Measurements from ENCODE around the gene CNTNAP4. TPM values are rescaled to one million over a fixed set of nuclear protein-coding genes. Genes with fewer than 3 reads are reported as not detected.

The CNTNAP4 gene
- total and polyA plus RNA-seq, 10 of the 15 experiments (the other 5 are each of a cell fraction or from before 2014, with no cell fraction given), result 0.45 to 1.9 (median 0.90) TPM

- Histone ChIP-seq H3K4me1 (ENCODE audit: control insufficient read depth, insufficient read depth, low read length) (no peaks in the 10 kb centered on the region), H4K20me1 (ENCODE audit: control insufficient read depth, insufficient read depth) (no peaks in the 10 kb centered on the region), H3K9ac (ENCODE audit: control insufficient read depth, insufficient read depth, low read length) (no peak overlapping the region), H3K36me3 (ENCODE audit: control insufficient read depth in 2 of 2, insufficient read depth in 2 of 2, low read length in 1 of 2) (no peaks in the 10 kb centered on the region), H2AFZ (ENCODE audit: control insufficient read depth, low read depth, low read length) (no peak overlapping the region), H3K27me3 (replicated peaks in 1 of 2; ENCODE audit: control insufficient read depth in 2 of 2, insufficient read depth in 2 of 2, low read length in 1 of 2) (no peaks in the 10 kb centered on the region), H3K9me3 (replicated peaks; ENCODE audit: control insufficient read depth, insufficient read depth, low read length) (no peaks in the 10 kb centered on the region), H3K4me2 (ENCODE audit: control insufficient read depth, insufficient read depth) (no peak overlapping the region), H3K27ac (ENCODE audit: control insufficient read depth, insufficient read depth) (no peak overlapping the region), H3K79me2 (ENCODE audit: control insufficient read depth, insufficient read depth, low read length) (no peaks in the 10 kb centered on the region), H3K4me3 (no peak overlapping the region)
- BruUV-seq (replicated peaks), result no TSS peak
- in situ Hi-C loops (cut with MboI), result no loop called here
- ATAC-seq, result peak; percentile 77
- TF ChIP-seq RB1 (IDR thresholded peaks at IDR 0.05; ENCODE audit: borderline replicate concordance) (no peak), RAD21 (IDR thresholded peaks at IDR 0.05; ENCODE audit: insufficient read depth, low read depth, low read length) (peak; percentile 65), RELB (IDR thresholded peaks at IDR 0.05; ENCODE audit: low read depth) (no peak), CTCF (IDR thresholded peaks at IDR 0.05 in 2 of 3, conservative IDR thresholded peaks at IDR 0.05 in 1 of 3; ENCODE audit: control insufficient read depth in 2 of 3, extremely low read depth in 1 of 3, insufficient read depth in 1 of 3, low read depth in 3 of 3, low read length in 3 of 3) (peak; percentile 25 to 55 (median 31); a peak in 4 of 6 replicates), SMC3 (IDR thresholded peaks at IDR 0.05; ENCODE audit: borderline replicate concordance, low read length) (peak; percentile 67)
- SMC1A ChIA-PET (ENCODE audit: uncharacterized antibody, unreplicated experiment), result interaction anchor here (0.8 to 2.7 kb wide), 5 partner anchors 369 to 893 kb away, joined by 4 to 8 read pairs (median 5); no protein-coding TSS in a partner anchor
- RAD21 ChIA-PET (ENCODE audit: unreplicated experiment), result interaction anchor here (0.8 to 2.6 kb wide), 4 partner anchors 16 to 893 kb away, joined by 3 to 19 read pairs (median 4); no protein-coding TSS in a partner anchor
- POLR2A ChIA-PET, result no interaction called here
- CTCF ChIA-PET, result interaction anchor here (0.8 to 4.0 kb wide), 7 partner anchors 16 to 892 kb away, joined by 3 to 21 read pairs (median 3); no protein-coding TSS in a partner anchor
- intact Hi-C loops (cut with micrococcal nuclease; ENCODE audit: unreplicated experiment), result loop anchor here (1.0 to 10.0 kb wide), 2 partner anchors 374 to 886 kb away; no protein-coding TSS in a partner anchor
- DNase-seq (ENCODE audit: low read depth, low spot score), result no peak
- no peak for FAIRE-seq
Measured at GRCh38 chr16:76278980-76279379, 1.8 kb downstream of the CNTNAP4 start.

All from GM12878 (cell line).